BJ (cell line): ENCODE measurements around the gene C3orf18. TPM values are rescaled to one million over a fixed set of nuclear protein-coding genes. Genes with fewer than 3 reads are reported as not detected.

ENCODE experiments used
- CTCF ChIA-PET: fragments of 350-600 bp; formaldehyde crosslinking; extraction: SDS; loops from one replicate; lab custom pipeline; 2021; ENCODE audit warnings: antibody characterized with exemption, inconsistent platforms; lab: Yijun Ruan, JAX
- POLR2A ChIA-PET: fragments of 300-600 bp; sonication (Branson Sonifier 250); formaldehyde crosslinking; extraction: SDS; loops from one replicate; lab custom pipeline; 2021; ENCODE audit warnings: antibody characterized with exemption; lab: Charles Lee
- DNase-seq: peaks from one replicate; pipeline ENCODE4 v3.0.0-alpha.2; 2011; ENCODE audit warnings: low read depth
- H3K27me3 ChIP-seq: 2 replicates; pipeline ENCODE4 v1.6.0; 2011; ENCODE audit warnings: low read length; ENCODE audit not compliant: control insufficient read depth, insufficient read depth
- H3K36me3 ChIP-seq: 2 replicates; pipeline ENCODE4 v1.5.1; 2011; ENCODE audit warnings: low read length; ENCODE audit not compliant: control insufficient read depth, insufficient read depth
- H3K4me3 ChIP-seq: 2 replicates; pipeline ENCODE4 v1.5.1; 2011; ENCODE audit warnings: low read depth, mild to moderate bottlenecking, control low read depth, low read length
- CTCF ChIP-seq: IDR thresholded peaks from 2 replicates; pipeline ENCODE4 v1.5.1; 2011; ENCODE audit warnings: low read depth, mild to moderate bottlenecking, control low read depth, inconsistent platforms, low read length, moderate library complexity; ENCODE audit not compliant: insufficient read depth
- polyA plus RNA-seq: library from polyadenylated mRNA; depleted of rRNA; stranded (reverse); fragments of >200 nt; gene quantifications from 2 replicates; pipeline ENCODE4 v1.2.3, GENCODE V29; 2011

C3orf18 gene
- polyA plus RNA-seq, 1 experiment, result 30.4 TPM

GRCh38 chr3:50554553-50554952, 13.0 kb downstream of the C3orf18 start:
- POLR2A ChIA-PET, result no interaction called here
- Histone ChIP-seq H3K27me3 (peaks cover 3% of the 10 kb centered on the region), H3K4me3 (no peak overlapping the region), H3K36me3 (no peaks in the 10 kb centered on the region; the same call in 1 of the 2 replicates)
- DNase-seq, result no peak
- TF ChIP-seq CTCF, result no peak
- CTCF ChIA-PET, result interaction anchor here (1.8 kb wide), 1 partner anchor 12 kb away, joined by 5 read pairs; no protein-coding TSS in a partner anchor

DNA sequence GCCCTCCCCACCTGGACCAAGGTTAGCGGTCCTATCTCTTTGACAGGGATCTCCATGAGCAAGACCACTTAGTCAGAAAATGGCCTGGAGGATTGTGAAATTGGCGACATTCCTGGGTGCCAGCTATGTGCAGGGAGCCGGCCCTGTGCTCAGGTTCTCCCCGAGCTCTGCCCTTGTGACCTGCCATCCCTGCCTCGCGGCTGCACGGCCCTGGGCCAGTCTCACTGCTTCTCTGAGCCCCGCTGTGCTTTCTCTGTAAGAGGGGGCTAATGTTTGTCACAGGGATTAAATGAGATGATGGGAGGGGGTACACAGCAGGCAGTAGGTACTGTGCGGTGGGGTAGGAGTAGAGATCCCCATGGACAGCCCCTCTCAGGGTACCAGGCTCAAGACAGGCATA, 14.9 kb downstream of the C3orf18 start:
- Histone ChIP-seq H3K36me3 (no peaks in the 10 kb centered on the region), H3K27me3 (peaks cover 3% of the 10 kb centered on the region), H3K4me3 (no peak overlapping the region)
- DNase-seq, result no peak
- ChIA-PET POLR2A (no interaction called here), CTCF (interaction anchor here (1.1 to 2.2 kb wide), 5 partner anchors 10 to 203 kb away, joined by 3 to 22 read pairs (median 3); partner anchors contain the start of genes CYB561D2, HEMK1 and NPRL2)
- no peak for TF ChIP-seq CTCF

GRCh38 chr3:50551681-50552435, 15.7 kb downstream of the C3orf18 start:
- Histone ChIP-seq H3K36me3 (no peaks in the 10 kb centered on the region), H3K27me3 (peaks cover 3% of the 10 kb centered on the region), H3K4me3 (no peak overlapping the region)
- TF ChIP-seq CTCF, result no peak
- CTCF ChIA-PET, result interaction anchor here (0.8 to 2.2 kb wide), 14 partner anchors 9 to 202 kb away, joined by 3 to 22 read pairs (median 3); partner anchors contain the start of genes CYB561D2, HEMK1 and NPRL2
- no peak for DNase-seq
- POLR2A ChIA-PET, result no interaction called here

DNA sequence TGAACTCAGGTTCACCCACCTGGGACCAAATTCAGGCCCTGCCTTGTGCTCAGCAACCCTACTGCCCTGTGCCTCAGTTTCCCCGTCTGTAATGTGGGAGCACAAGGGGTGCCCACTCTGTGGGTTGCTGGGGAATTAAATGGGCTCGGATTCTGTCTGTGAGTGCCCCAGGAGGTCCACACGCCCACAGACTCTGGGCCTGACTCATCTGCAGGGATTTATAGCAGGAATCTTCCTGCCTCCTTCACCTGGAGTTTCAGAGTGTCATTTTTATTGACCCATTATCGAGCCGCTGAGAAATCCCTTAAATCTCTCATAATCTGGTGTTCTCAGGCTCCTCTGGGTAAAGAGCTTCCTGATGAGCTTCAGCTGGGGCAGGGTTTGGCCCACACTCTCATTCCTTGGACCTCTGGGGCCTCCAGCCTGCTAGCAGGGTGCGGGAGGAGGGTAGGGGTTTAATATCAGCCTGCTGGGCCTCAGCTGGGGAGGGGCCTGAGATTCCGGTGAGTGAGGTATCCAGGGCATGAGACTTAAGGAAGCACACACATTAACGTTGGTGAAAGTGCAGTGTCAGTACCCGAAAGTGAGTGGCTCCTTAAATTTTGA, 16.4 kb downstream of the C3orf18 start:
- H3K27me3 ChIP-seq, result peaks cover 3% of the 10 kb centered on the region
- no peak overlapping the region for H3K4me3 ChIP-seq
- POLR2A ChIA-PET, result no interaction called here
- CTCF ChIA-PET, result interaction anchor here (0.7 to 2.3 kb wide), 19 partner anchors 9 to 305 kb away, joined by 3 to 22 read pairs (median 3); partner anchors contain the start of genes C3orf18, CYB561D2 and NPRL2
- no peaks in the 10 kb centered on the region for H3K36me3 ChIP-seq
- TF ChIP-seq CTCF, result no peak
- no peak for DNase-seq
